H9 (cell line): ENCODE measurements around the gene THEMIS. TPM values are rescaled to one million over a fixed set of nuclear protein-coding genes. Genes with fewer than 3 reads are reported as not detected.

Source experiments
- DNase-seq: peaks from one replicate; pipeline ENCODE4 v3.0.0-alpha.2; 2017
- H2AFZ ChIP-seq: one replicate; pipeline ENCODE4 v1.6.1; 2013; ENCODE audit warnings: mild to moderate bottlenecking, low read length, control low read depth, moderate library complexity
- H2AK5ac ChIP-seq: 2 replicates; pipeline ENCODE4 v1.6.1; 2013; ENCODE audit warnings: low read length, control low read depth, mixed read lengths; ENCODE audit not compliant: insufficient read length
- H2BK120ac ChIP-seq: one replicate; pipeline ENCODE4 v1.6.1; 2013; ENCODE audit warnings: low read depth, mild to moderate bottlenecking, low read length, control low read depth, inconsistent platforms; ENCODE audit not compliant: poor library complexity, severe bottlenecking
- H2BK12ac ChIP-seq: 2 replicates; pipeline ENCODE4 v1.6.1; 2013; ENCODE audit warnings: low read length, control low read depth, mixed read lengths, low read depth; ENCODE audit not compliant: insufficient read length
- H2BK15ac ChIP-seq: 2 replicates; pipeline ENCODE4 v1.6.1; 2013; ENCODE audit warnings: low read depth, low read length, control low read depth
- H2BK20ac ChIP-seq: one replicate; pipeline ENCODE4 v1.6.1; 2013; ENCODE audit warnings: low read depth, mild to moderate bottlenecking, low read length, control low read depth, inconsistent platforms; ENCODE audit not compliant: poor library complexity, severe bottlenecking
- H2BK5ac ChIP-seq: 2 replicates; pipeline ENCODE4 v1.6.1; 2013; ENCODE audit warnings: low read length, control low read depth, mixed read lengths; ENCODE audit not compliant: insufficient read length
- H3K14ac ChIP-seq: 2 replicates; pipeline ENCODE4 v1.6.1; 2013; ENCODE audit warnings: low read length, control low read depth; ENCODE audit not compliant: insufficient read depth
- H3K18ac ChIP-seq: 2 replicates; pipeline ENCODE4 v1.6.1; 2013; ENCODE audit warnings: low read depth, mild to moderate bottlenecking, mixed read lengths, low read length, control low read depth; ENCODE audit not compliant: insufficient read length
- H3K23ac ChIP-seq: 2 replicates; pipeline ENCODE4 v1.6.1; 2013; ENCODE audit warnings: low read length, control low read depth, mixed read lengths, low read depth; ENCODE audit not compliant: insufficient read length
- H3K23me2 ChIP-seq: 2 replicates; pipeline ENCODE4 v1.6.1; 2013; ENCODE audit warnings: low read depth, mild to moderate bottlenecking, mixed read lengths, low read length, control low read depth; ENCODE audit not compliant: insufficient read length, poor library complexity, severe bottlenecking
- H3K27ac ChIP-seq: 2 replicates; pipeline ENCODE4 v1.5.1; 2013; ENCODE audit warnings: low read length, control low read depth, mixed read lengths, low read depth; ENCODE audit not compliant: insufficient read length
- H3K27me3 ChIP-seq: 2 replicates; pipeline ENCODE4 v1.6.1; 2013; ENCODE audit warnings: low read length, control low read depth, inconsistent platforms; ENCODE audit not compliant: insufficient read depth
- H3K4ac ChIP-seq: 2 replicates; pipeline ENCODE4 v1.6.1; 2013; ENCODE audit warnings: low read depth, mild to moderate bottlenecking, control low read depth, inconsistent platforms, low read length, moderate library complexity
- H3K4me1 ChIP-seq: 2 replicates; pipeline ENCODE4 v1.6.1; 2013; ENCODE audit warnings: low read length, control low read depth, inconsistent platforms; ENCODE audit not compliant: insufficient read depth
- H3K4me2 ChIP-seq: 2 replicates; pipeline ENCODE4 v1.6.1; 2013; ENCODE audit warnings: low read length, control low read depth, mixed read lengths; ENCODE audit not compliant: insufficient read length, insufficient read depth
- H3K56ac ChIP-seq: 2 replicates; pipeline ENCODE4 v1.6.1; 2013; ENCODE audit warnings: low read depth, mild to moderate bottlenecking, mixed read lengths, low read length, control low read depth; ENCODE audit not compliant: insufficient read length
- H3K79me1 ChIP-seq: 2 replicates; pipeline ENCODE4 v1.6.1; 2013; ENCODE audit warnings: low read depth, mild to moderate bottlenecking, moderate library complexity, low read length, control low read depth, inconsistent platforms; ENCODE audit not compliant: insufficient read depth, poor library complexity, severe bottlenecking
- H3K79me2 ChIP-seq: 2 replicates; pipeline ENCODE4 v1.6.1; 2013; ENCODE audit warnings: low read length, control low read depth, inconsistent platforms; ENCODE audit not compliant: insufficient read depth
- H3K9ac ChIP-seq: 2 replicates; pipeline ENCODE4 v1.6.1; 2013; ENCODE audit warnings: low read length, control low read depth, mixed read lengths; ENCODE audit not compliant: insufficient read length; ENCODE audit errors: extremely low read depth
- H3K9me3 ChIP-seq: one replicate; pipeline ENCODE4 v1.6.1; 2013; ENCODE audit warnings: low read depth, low read length, inconsistent platforms; ENCODE audit not compliant: control insufficient read depth
- H3T11ph ChIP-seq: one replicate; pipeline ENCODE4 v1.6.1; 2013; ENCODE audit warnings: mild to moderate bottlenecking, low read length, control low read depth, inconsistent platforms
- H4K20me1 ChIP-seq: one replicate; pipeline ENCODE4 v1.6.1; 2013; ENCODE audit not compliant: control insufficient read depth, insufficient read length, insufficient read depth
- H4K5ac ChIP-seq: 2 replicates; pipeline ENCODE4 v1.6.1; 2013; ENCODE audit warnings: low read depth, mild to moderate bottlenecking, mixed read lengths, low read length, control low read depth; ENCODE audit not compliant: insufficient read length
- H4K8ac ChIP-seq: replicated peaks from 2 replicates; pipeline ENCODE4 v1.6.1; 2013; ENCODE audit warnings: low read length, control low read depth, mixed read lengths, low read depth; ENCODE audit not compliant: insufficient read length
- H4K91ac ChIP-seq: 2 replicates; pipeline ENCODE4 v1.6.1; 2013; ENCODE audit warnings: low read depth, mild to moderate bottlenecking, moderate library complexity, mixed read lengths, low read length, control low read depth; ENCODE audit not compliant: insufficient read length
- H3K27ac Mint-ChIP-seq, 3 experiments: 2 replicates in 2 of 3; 3 replicates in 1 of 3; pipeline ENCODE4 v1.8.0; 2020 to 2021; ENCODE audit warnings: mixed read lengths in 3 of 3, mild to moderate bottlenecking in 1 of 3, moderate library complexity in 1 of 3
- H3K27me3 Mint-ChIP-seq: 2 replicates; pipeline ENCODE4 v1.8.0; 2021; ENCODE audit warnings: low read depth, mild to moderate bottlenecking, moderate library complexity, mixed read lengths
- H3K36me3 Mint-ChIP-seq, 3 experiments: 2 replicates in 2 of 3; 3 replicates in 1 of 3; pipeline ENCODE4 v1.8.0; 2020 to 2021; ENCODE audit warnings: low read depth in 3 of 3, mixed read lengths in 3 of 3; ENCODE audit not compliant: insufficient read depth in 1 of 3
- H3K4me1 Mint-ChIP-seq, 2 experiments: 2 replicates each; pipeline ENCODE4 v1.8.0; 2020; ENCODE audit warnings: mixed read lengths in 2 of 2
- H3K4me3 Mint-ChIP-seq, 2 experiments: 2 replicates in 1 of 2; 3 replicates in 1 of 2; pipeline ENCODE4 v1.8.0; 2020 to 2021; ENCODE audit warnings: mild to moderate bottlenecking in 2 of 2, mixed read lengths in 2 of 2, moderate library complexity in 1 of 2
- H3K9me3 Mint-ChIP-seq, 2 experiments: 2 replicates in 1 of 2; 3 replicates in 1 of 2; pipeline ENCODE4 v1.8.0; 2020; ENCODE audit warnings: mild to moderate bottlenecking in 2 of 2, mixed read lengths in 2 of 2, moderate library complexity in 1 of 2
- WGBS: extraction: QIAGEN DNeasy Blood & Tissue Kit; methylation state at CpG from one replicate; pipeline ENCODE4 v1.1.7; 2013; ENCODE audit warnings: missing lambda C conversion rate, low lambda C conversion rate, mixed read lengths; ENCODE audit not compliant: insufficient read length; ENCODE audit errors: extremely low coverage; 5-methylcytosine and 5-hydroxymethylcytosine counted together
- total RNA-seq: library from RNA; stranded (reverse); gene quantifications from 2 replicates; pipeline ENCODE4 v1.2.1, GENCODE V29; 2021
- TF ChIP-seq, protein P1 (sequence below): fragments of 200-600 bp; sonication (generic); conservative IDR thresholded peaks from 3 replicates; pipeline ENCODE4 v1.8.0; 2021; ENCODE audit warnings: antibody characterized with exemption, mild to moderate bottlenecking

Gene THEMIS
- total RNA-seq, 1 experiment from 2014 or later: not detected

DNA sequence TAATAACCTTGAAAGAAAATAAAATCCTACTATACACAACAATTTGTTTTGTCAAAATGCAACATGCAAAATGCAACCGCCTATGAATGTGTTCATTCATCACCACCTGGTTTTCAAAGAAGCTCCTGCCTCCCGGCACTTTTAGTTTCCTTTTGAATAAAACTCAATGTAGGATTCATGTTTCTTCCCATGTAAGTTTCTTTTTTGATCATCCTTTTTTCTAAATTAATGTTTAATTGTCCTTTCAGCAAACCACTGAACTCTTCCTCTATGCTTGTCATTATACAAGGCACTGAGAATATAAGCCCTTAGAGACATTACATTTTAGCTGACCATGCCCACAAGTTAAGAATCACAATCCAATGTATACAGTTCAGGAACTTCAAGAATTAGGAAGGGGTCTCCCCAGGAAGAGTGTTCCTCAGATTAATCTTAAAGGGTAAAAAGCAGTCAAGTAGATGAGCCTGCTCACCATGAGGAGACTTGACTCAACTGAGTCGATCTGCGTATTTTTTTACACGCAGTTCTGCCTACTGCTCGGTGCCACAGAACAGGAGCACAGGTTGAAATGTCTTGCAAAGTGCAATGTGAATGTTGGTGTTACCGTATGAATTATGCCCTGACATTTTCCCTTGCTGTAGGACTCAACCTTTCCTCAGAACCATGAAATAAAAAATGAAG lies 7.2 kb upstream of the THEMIS start:
- Histone ChIP-seq H3K4me1 (no peaks in the 10 kb centered on the region), H3K56ac (no peak overlapping the region), H2BK5ac (no peak overlapping the region), H3K23ac (no peak overlapping the region), H3K4me2 (no peak overlapping the region), H2AK5ac (no peak overlapping the region), H4K91ac (no peak overlapping the region), H4K20me1 (no peaks in the 10 kb centered on the region), H3K27me3 (no peaks in the 10 kb centered on the region), H3K9ac (no peak overlapping the region), H3K4ac (no peak overlapping the region), H2BK12ac (no peak overlapping the region), H3K9me3 (no peaks in the 10 kb centered on the region), H2AFZ (no peak overlapping the region), H3K23me2 (no peaks in the 10 kb centered on the region), H4K5ac (no peak overlapping the region), H4K8ac (no peak overlapping the region), H2BK20ac (no peak overlapping the region), H3K18ac (no peak overlapping the region), H3K14ac (no peak overlapping the region), H3K27ac (no peak overlapping the region), H3K79me2 (no peaks in the 10 kb centered on the region), H3T11ph (no peak overlapping the region), H2BK120ac (no peak overlapping the region), H2BK15ac (no peak overlapping the region), H3K79me1 (no peaks in the 10 kb centered on the region)
- WGBS: no CpG with 5 or more reads among the region's 7 CpGs
- TF ChIP-seq, protein P1, sequence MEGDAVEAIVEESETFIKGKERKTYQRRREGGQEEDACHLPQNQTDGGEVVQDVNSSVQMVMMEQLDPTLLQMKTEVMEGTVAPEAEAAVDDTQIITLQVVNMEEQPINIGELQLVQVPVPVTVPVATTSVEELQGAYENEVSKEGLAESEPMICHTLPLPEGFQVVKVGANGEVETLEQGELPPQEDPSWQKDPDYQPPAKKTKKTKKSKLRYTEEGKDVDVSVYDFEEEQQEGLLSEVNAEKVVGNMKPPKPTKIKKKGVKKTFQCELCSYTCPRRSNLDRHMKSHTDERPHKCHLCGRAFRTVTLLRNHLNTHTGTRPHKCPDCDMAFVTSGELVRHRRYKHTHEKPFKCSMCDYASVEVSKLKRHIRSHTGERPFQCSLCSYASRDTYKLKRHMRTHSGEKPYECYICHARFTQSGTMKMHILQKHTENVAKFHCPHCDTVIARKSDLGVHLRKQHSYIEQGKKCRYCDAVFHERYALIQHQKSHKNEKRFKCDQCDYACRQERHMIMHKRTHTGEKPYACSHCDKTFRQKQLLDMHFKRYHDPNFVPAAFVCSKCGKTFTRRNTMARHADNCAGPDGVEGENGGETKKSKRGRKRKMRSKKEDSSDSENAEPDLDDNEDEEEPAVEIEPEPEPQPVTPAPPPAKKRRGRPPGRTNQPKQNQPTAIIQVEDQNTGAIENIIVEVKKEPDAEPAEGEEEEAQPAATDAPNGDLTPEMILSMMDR: no peak
- peaks cover under 1 to 13% of the 10 kb centered on the region in 2 experiments; a peak in 4 of 5 replicates for H3K9me3 Mint-ChIP-seq
- H3K27ac Mint-ChIP-seq: no peak overlapping the region
- peaks cover 0 to 1% (median 0%) of the 10 kb centered on the region in 3 experiments; a peak in 1 of 7 replicates for H3K36me3 Mint-ChIP-seq
- peaks cover 0 to 5% of the 10 kb centered on the region in 2 experiments; a peak in 2 of 4 replicates for H3K4me1 Mint-ChIP-seq
- DNase-seq: no peak
- no peak overlapping the region for H3K4me3 Mint-ChIP-seq
- no peaks in the 10 kb centered on the region for H3K27me3 Mint-ChIP-seq
